T-helper 22 cell (primary cell): ENCODE results near the gene USP12.

Experiments
- DNase-seq: peaks from one replicate; pipeline ENCODE4 v3.0.0-alpha.2; 2020; ENCODE audit warnings: low read depth

USP12 gene

DNA sequence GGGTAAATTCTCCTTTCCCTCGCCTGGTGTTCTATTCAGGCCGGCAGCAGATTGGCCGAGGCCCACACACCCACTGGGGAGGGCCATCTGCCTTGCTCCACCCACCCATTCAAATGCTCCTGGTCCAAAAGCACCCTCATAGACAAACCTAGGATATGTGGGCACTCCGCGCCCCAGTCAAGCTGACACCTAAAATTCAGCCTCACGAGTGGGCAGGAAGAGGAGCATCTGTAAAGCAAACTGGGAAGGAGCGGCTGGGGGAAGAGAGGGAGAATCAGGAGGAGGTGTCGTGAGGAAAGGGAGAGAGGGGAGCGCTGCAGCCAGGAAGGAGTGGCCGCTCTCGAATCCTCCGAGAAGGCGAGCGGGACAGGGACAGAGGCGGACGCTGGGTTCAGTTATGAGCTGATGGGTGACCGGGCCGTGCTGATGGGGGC, 136.9 kb downstream of the USP12 start:
- DNase-seq, result no peak

DNA sequence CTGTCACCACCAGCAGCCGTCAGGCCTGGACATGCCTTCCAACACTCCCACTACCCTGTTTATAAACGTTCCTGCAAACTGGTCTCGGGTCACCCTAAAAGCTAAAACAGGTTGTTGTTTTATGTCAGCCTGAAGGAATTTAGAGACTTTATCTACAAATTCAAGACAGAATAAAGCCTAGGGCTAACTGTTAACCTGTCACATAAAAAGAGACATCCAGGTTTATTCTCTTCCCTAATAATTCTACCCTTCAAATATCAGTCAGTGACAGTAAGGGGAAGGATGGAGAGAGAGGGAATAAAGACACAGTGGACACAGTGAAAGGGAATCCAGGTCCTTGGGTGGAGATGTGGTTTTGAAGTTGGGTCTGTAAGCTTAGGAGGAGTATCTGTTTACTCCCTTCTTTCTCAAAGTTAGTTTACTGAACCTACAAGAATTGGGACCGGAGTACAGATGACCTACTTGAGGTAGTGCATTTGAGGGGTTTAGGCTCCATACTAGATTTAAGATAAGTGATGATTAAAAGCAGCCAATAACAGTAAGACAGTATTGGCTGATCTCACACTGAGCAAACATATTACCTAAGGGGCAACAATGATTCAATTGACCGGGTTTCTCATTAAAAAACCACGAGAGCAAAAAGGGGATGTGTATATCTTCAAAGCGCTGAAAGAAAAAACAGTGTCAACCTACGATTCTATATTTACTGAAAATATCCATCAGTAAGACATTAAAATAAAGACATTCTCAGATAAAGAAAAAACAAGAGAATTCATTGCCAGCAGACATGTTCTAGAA, 142.7 kb downstream of the USP12 start:
- no peak for DNase-seq

DNA sequence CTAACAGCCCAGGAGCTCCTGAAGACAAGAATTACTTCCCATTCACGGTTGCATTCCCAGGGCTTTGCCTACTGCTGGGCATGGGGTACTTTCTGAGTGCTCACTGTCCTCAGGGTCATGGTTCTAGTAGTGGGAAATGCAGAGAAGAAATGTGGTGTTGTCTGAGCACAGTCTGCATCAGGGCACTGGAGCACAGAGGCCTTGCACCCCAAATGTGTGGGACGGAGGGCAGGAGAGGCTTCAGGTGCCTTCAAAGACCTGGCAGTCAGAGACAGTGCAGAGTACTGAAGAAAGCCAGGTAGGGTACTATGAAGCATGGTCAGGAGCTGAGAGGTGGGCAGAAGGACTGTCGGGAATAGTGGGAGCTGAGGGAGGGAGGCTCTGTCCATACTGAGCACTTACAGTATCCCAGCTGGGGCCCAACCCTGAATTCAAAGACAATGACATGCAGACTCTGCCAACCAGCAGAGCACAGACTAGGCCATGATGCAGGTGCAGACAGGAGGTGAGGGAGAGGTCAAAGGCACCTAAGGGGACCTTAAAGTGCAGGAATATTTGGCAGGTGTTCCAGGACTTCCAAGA, 144.4 kb downstream of the USP12 start:
- no peak for DNase-seq

DNA sequence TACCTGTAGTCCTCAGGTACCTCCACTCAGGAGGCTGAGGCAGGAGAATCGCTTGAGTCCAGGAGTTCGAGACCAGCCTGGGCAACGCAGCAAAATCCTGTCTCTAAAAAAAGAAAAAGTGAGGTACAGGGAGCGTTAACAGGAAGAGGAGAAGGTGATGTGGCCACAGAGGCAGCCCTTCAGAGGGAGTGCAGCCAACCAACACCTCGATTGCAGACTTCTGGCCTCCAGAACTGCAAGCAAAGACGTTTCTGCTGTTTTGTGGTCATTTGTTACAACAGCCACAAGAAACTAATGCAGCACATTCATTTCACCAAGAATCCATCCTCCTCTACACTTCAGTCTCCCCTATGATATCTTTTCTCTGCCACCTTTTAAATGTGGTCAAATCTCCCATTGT, 145.2 kb downstream of the USP12 start:
- DNase-seq, result no peak

DNA sequence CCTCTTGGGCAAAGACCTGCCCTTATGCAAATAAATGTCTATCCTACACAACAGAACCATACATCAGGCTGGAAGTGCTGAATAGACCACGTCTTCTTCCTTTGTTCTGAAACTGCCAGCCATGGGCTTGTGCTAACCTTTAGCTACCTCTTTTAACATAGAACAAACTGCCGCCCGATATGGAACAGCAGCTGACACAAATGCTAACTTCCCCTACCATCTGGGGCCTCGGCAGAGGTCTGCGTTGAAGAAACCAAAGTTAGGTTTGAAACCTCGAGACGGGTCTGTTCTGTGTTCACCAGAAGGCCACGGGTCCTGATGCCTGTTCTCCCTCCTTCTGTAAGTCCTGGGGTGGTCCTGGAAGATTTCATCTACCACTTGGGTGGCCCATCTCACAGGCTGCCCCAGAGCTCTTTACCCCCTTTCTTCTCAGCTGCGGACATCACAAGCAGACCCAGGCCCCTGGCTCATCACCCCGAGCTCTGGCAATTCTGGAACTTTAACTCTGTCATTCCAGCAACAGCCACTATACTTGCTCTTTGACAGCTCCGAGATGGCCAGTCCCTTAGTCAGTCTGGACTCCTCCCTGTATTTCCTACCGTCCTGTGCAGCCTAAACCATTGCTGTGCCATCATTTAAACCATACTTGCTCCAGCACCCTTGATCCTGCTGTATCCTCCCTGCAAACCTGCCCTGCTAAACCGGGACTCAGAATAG, 146.7 kb downstream of the USP12 start:
- no peak for DNase-seq

DNA sequence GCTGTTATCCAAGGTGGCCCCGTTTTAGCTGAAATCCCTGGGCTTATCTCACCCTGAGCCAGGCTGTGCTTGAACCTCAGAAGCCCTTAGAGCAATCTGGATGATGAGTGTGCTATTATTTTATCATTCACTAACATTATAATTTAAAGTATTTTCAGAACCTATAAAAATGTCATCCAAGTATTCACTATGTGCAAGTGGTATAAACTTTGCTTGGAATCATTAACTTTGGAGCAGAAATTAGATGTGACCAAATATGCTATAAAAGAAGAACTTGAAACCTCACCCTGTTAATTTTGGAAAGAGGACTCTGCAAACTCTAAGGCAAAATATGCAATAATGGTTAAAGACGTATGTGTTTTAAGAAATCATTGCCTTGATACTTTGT, 147.5 kb downstream of the USP12 start:
- no peak for DNase-seq

DNA sequence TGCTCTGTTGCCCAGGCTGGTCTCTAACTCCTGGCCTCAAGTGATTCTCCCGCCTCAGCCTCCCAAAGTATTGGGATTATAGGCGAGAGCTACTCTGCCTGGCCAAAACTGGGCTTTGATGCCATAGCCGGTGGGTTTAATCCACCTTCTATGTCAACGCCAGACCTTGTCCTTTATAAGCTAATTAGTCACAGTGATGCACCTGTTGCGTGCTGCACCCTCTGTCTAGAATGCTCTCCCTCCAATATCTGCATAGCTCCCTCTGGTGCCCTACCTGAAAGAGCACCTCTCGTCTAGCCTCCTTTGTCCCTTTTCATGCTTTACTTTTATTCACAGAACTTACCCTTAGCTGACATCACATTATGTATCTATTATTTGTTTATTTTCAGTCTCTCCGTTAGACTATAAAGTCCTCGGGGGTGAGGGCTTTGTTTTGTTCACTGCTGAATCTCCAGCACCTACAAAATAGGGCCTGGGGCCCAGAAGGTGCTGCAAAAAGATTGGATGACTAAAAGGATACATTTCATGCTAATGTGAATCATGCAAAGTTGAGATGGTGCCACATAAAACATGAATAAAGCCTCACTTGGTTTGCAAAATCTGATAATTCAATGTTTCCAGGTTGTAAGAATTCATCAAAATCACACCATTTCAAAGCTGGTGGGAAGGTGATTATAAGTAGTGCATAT, 148.1 kb downstream of the USP12 start:
- no peak for DNase-seq

DNA sequence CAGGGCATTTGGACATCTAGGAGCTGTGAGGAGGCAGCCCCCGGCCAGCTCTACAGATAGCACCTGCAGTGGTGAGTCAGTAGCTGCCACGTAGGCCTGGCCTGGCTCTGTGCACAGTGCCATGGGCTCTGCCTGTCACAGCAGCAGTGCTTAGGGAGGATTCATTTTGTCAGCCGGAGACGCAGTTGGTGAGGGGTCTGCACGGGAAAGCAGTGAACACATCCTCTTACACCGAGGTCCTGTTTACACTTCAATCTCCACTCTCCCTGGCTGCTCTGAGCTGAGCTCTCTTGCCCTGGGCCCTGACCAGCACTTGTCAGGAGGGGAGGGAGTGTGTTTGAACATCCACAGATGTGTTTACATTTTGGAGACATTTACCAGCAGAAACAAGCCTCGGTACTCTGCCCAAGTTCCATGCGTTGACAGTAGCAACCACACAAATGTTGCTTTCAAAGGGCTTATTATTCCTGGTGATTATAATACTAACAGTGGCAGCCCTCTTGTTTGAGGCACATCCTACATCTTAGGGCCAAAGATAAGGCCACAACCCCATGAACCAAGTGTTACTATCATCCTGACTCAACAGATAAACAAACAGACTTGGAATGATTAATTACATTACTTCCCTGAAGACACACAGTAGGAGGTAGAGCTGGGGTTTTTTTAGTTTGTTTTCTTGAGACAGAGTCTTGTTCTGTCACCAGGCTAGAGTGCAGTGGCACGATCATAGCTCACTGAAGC, 148.9 kb downstream of the USP12 start:
- no peak for DNase-seq

DNA sequence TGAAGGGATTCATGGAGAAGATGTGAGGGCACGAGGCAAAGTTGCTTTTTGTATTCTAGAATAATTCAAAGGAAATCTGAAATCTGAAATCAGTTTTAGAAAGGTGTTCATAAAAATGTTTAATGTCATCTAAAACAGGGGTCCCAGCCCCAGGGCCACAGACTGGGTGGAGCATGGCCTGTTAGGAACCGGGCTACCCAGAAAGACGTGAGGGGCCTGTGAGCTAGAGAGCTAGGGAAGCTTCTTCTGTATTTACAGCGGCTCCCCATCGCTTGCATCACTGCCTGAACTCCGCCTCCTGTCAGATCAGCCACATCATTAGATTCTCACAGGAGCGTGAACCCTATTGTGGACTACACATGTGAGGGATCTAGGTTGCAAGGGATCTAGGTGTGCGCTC, 151.2 kb downstream of the USP12 start:
- no peak for DNase-seq

DNA sequence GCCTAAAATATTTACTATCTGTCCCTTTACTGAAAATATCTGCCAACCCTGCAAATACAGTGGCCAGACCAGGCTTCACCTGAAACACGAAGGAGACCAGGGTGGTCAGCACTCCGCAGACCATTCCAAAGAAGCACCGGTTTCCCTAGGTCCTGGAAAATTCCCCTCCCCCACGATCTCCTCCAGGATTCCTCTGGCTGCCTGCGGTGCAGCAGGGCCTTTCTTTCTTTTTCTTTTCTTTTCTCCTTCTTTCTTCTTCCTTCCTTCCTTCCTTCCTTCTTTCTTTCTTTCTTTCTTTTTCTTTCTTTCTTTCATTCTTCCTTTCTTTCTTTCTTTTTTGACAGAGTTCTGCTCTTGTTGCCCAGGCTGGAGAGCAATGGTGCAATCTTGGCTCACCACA, 152.7 kb downstream of the USP12 start:
- DNase-seq, result no peak

DNA sequence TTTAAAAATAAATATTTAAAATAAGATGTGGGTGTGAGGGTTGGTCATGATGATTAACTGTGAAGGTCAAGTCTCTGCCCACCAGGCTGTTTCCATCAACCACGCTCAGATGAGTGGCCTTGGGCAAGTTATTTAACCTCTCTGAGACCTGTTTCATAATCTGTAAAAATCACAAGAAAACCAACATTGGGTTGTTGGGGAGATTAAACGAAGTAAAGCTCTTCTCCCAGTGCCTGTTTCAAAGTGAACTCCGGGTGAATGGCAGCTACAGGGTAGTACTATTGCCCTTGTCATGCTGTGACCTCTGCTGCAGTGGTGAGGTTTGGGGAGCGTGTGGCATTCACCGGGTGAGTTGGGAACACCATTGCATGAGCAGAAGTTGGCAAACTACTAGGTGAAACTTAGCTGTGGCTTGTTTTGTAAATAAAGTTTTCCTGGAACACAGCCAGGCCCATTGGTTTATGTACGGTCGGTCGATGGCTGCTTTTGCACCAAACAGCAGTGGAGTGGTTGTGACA, 153.2 kb downstream of the USP12 start:
- no peak for DNase-seq

DNA sequence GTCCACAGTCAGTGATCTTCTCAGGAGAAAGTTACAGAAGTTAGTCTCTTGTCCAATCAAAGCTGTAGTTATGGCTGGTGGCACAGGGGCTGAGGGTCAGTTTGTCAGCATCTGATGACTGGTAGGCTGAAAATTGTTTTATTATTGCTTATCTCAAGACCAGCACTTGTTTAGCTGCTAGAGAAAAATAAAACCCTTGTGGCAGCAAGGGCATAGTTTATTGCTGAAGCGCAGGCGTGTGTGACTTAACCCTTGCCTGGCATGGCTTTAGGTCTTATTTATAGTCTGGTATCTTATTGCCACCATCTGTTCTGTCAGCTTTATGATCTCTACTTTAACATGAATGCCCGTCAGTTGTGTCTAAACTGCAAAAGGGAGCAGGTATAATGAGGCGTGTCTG, 154.7 kb downstream of the USP12 start:
- no peak for DNase-seq
